Right atrium auricular region (tissue), 2 donors: ENCODE measurements around the gene MAP2. TPM values are rescaled to one million over a fixed set of nuclear protein-coding genes. Genes with fewer than 3 reads are reported as not detected.

ENCODE experiments used
- DNase-seq: peaks from one replicate; pipeline ENCODE4 v3.0.0-alpha.2; 2019; ENCODE audit warnings: low spot score
- H3K27ac ChIP-seq, 2 donors: fragments of 200-600 bp; sonication (generic); 1 replicate in 1 of 2; 2 replicates in 1 of 2; pipeline ENCODE4 v1.5.1; 2016 to 2019
- H3K27me3 ChIP-seq, 2 donors: fragments of 200-600 bp; sonication (generic); one replicate each; pipeline versions ENCODE4 v1.5.1 to v1.6.0; 2017 to 2019
- H3K36me3 ChIP-seq: fragments of 200-600 bp; sonication (generic); one replicate; pipeline ENCODE4 v1.5.1; 2016
- H3K4me1 ChIP-seq, 2 donors: fragments of 200-600 bp; sonication (generic); one replicate each; pipeline versions ENCODE4 v1.5.1 to v1.6.0; 2017 to 2019
- H3K4me3 ChIP-seq, 2 donors: fragments of 200-600 bp; sonication (generic); 1 replicate in 1 of 2; 2 replicates in 1 of 2; pipeline ENCODE4 v1.5.1; 2017 to 2019; ENCODE audit warnings: mild to moderate bottlenecking in 1 of 2, moderate library complexity in 1 of 2
- H3K9me3 ChIP-seq, 2 donors: fragments of 200-600 bp; sonication (generic); one replicate each; pipeline ENCODE4 v1.5.1; 2019
- CTCF ChIP-seq, 2 donors: fragments of 200-600 bp; sonication (generic); IDR thresholded peaks; one replicate each; pipeline ENCODE4 v1.5.1; 2019; ENCODE audit warnings: antibody characterized with exemption in 2 of 2
- total RNA-seq, 2 donors: library from RNA; depleted of rRNA; stranded (reverse); fragments of >200 nt; gene quantifications; one replicate each; pipeline ENCODE4 v1.1.0, GENCODE V29; 2016

The MAP2 gene
- total RNA-seq, 2 donors from 2014 or later: 6.5 to 6.7 TPM

GRCh38 chr2:209685963-209686362 is 262.1 kb downstream of the MAP2 start:
- no peak for DNase-seq
- no peaks in the 10 kb centered on the region for H3K27me3 ChIP-seq
- no peaks in the 10 kb centered on the region for H3K9me3 ChIP-seq
- no peaks in the 10 kb centered on the region for H3K36me3 ChIP-seq
- no peak for TF ChIP-seq CTCF (IDR thresholded peaks at IDR 0.05)
- peaks cover 0 to 5% of the 10 kb centered on the region in 2 donors for H3K4me1 ChIP-seq
- no peak overlapping the region for H3K4me3 ChIP-seq
- peak overlapping the region; percentile 29 to 76 for H3K27ac ChIP-seq

- Histone ChIP-seq H3K27ac (peak overlapping the region; percentile 29 to 76), H3K4me1 (peaks cover 0 to 5% of the 10 kb centered on the region in 2 donors), H3K4me3 (no peak overlapping the region), H3K27me3 (no peaks in the 10 kb centered on the region), H3K36me3 (no peaks in the 10 kb centered on the region), H3K9me3 (no peaks in the 10 kb centered on the region)
- TF ChIP-seq CTCF (IDR thresholded peaks at IDR 0.05): no peak
- no peak for DNase-seq
Observed at GRCh38 chr2:209686448-209686847, 262.6 kb downstream of the MAP2 start.

- Histone ChIP-seq H3K9me3 (no peaks in the 10 kb centered on the region), H3K27me3 (no peaks in the 10 kb centered on the region), H3K27ac (no peak overlapping the region), H3K4me3 (no peak overlapping the region), H3K4me1 (peaks cover 0 to 5% of the 10 kb centered on the region in 2 donors), H3K36me3 (no peaks in the 10 kb centered on the region)
- no peak for DNase-seq
- TF ChIP-seq CTCF (IDR thresholded peaks at IDR 0.05): no peak
Observed at GRCh38 chr2:209687323-209687969, 263.6 kb downstream of the MAP2 start.

GRCh38 chr2:209688385-209688784 is 264.5 kb downstream of the MAP2 start:
- H3K9me3 ChIP-seq: no peaks in the 10 kb centered on the region

GRCh38 chr2:209690029-209690754 is 266.3 kb downstream of the MAP2 start:
- no peak overlapping the region for H3K27ac ChIP-seq
- no peak overlapping the region for H3K4me3 ChIP-seq
- no peaks in the 10 kb centered on the region for H3K36me3 ChIP-seq
- peaks cover 0 to 5% of the 10 kb centered on the region in 2 donors for H3K4me1 ChIP-seq
- TF ChIP-seq CTCF (IDR thresholded peaks at IDR 0.05): no peak
- H3K27me3 ChIP-seq: no peaks in the 10 kb centered on the region
- no peak for DNase-seq
- H3K9me3 ChIP-seq: no peaks in the 10 kb centered on the region

More at GRCh38 chr2:209688385-209688784, 264.5 kb downstream of the MAP2 start:
- no peak for DNase-seq
- H3K4me1 ChIP-seq: peaks cover 0 to 5% of the 10 kb centered on the region in 2 donors
- H3K36me3 ChIP-seq: no peaks in the 10 kb centered on the region
- H3K27ac ChIP-seq: no peak overlapping the region
- no peak overlapping the region for H3K4me3 ChIP-seq
- TF ChIP-seq CTCF (IDR thresholded peaks at IDR 0.05): no peak
- no peaks in the 10 kb centered on the region for H3K27me3 ChIP-seq
